ENCODE data around the gene NHLRC1.

- TF ChIP-seq CTCF (IDR thresholded peaks at IDR 0.05) (no peak), POLR2A (IDR thresholded peaks at IDR 0.05) (no peak)
These were observed 34.9 kb downstream of the NHLRC1 start for GRCh38 chr6:18087396-18088165.

All from testis (tissue), 2 donors.